ENCODE measurements around the gene EMP2.

- TF ChIP-seq ZNF8 (CRISPR knock-in tag; IDR thresholded peaks at IDR 0.05) (no peak), RARB (CRISPR knock-in tag; IDR thresholded peaks at IDR 0.05) (no peak), ESRRG (CRISPR knock-in tag; IDR thresholded peaks at IDR 0.05) (no peak), CREB5 (CRISPR knock-in tag; IDR thresholded peaks at IDR 0.05; ENCODE audit: low read depth) (no peak), CSDC2 (CRISPR knock-in tag; IDR thresholded peaks at IDR 0.05) (no peak), POU6F1 (CRISPR knock-in tag; IDR thresholded peaks at IDR 0.05; ENCODE audit: borderline replicate concordance, low read depth) (no peak), TSHZ2 (CRISPR knock-in tag; IDR thresholded peaks at IDR 0.05) (no peak), BACH2 (CRISPR knock-in tag; IDR thresholded peaks at IDR 0.05; ENCODE audit: borderline replicate concordance) (no peak), ZFP3 (CRISPR knock-in tag; IDR thresholded peaks at IDR 0.05) (no peak), ZC3H10 (CRISPR knock-in tag; IDR thresholded peaks at IDR 0.05) (no peak)
These were observed 57.4 kb downstream of the EMP2 start for GRCh38 chr16:10522966-10523365.

Measured in SK-N-SH treated with all-trans-retinoic acid at 6 μM for 48 hours (cell line).